HepG2 (cell line): Measurements from ENCODE around the gene RAB3B. TPM values are rescaled to one million over a fixed set of nuclear protein-coding genes. Genes with fewer than 3 reads are reported as not detected.

ENCODE experiments used
- DMTF1 ChIP-seq: sonication (generic); formaldehyde crosslinking; IDR thresholded peaks from 2 replicates; pipeline ENCODE4 v1.4.0; 2020; ENCODE audit warnings: mild to moderate bottlenecking, missing genetic modification reagents
- ETV6 ChIP-seq: sonication (generic); formaldehyde crosslinking; conservative IDR thresholded peaks from 2 replicates; pipeline ENCODE4 v1.4.0; 2020; ENCODE audit warnings: missing genetic modification reagents
- FOSL2 ChIP-seq: sonication (generic); formaldehyde crosslinking; IDR thresholded peaks from 2 replicates; pipeline ENCODE4 v1.4.0; 2020; ENCODE audit warnings: missing genetic modification reagents
- HMG20B ChIP-seq: conservative IDR thresholded peaks from 2 replicates; pipeline ENCODE4 v1.6.1; 2016; ENCODE audit warnings: missing genetic modification reagents, missing compliant biosample characterization
- HMGXB3 ChIP-seq: sonication (generic); formaldehyde crosslinking; IDR thresholded peaks from 2 replicates; pipeline ENCODE4 v1.4.0; 2020; ENCODE audit warnings: missing genetic modification reagents, borderline replicate concordance
- MEIS1 ChIP-seq: sonication (generic); formaldehyde crosslinking; IDR thresholded peaks from 2 replicates; pipeline ENCODE4 v1.9.0; 2021; ENCODE audit warnings: mild to moderate bottlenecking, missing genetic modification reagents, moderate library complexity, borderline replicate concordance
- NCOA2 ChIP-seq: sonication (generic); formaldehyde crosslinking; IDR thresholded peaks from 2 replicates; pipeline ENCODE4 v1.8.0; 2022; ENCODE audit warnings: inconsistent platforms
- RERE ChIP-seq: IDR thresholded peaks from 2 replicates; pipeline ENCODE4 v1.6.1; 2016; ENCODE audit warnings: low read depth, missing genetic modification reagents, missing compliant biosample characterization
- SIX4 ChIP-seq: sonication (generic); formaldehyde crosslinking; IDR thresholded peaks from 2 replicates; pipeline ENCODE4 v1.4.0; 2020; ENCODE audit warnings: missing genetic modification reagents
- SKI ChIP-seq: fragments of 450-650 bp; IDR thresholded peaks from one replicate; pipeline ENCODE4 v1.6.1; 2018; ENCODE audit warnings: mild to moderate bottlenecking; ENCODE audit not compliant: partially characterized antibody
- SKIL ChIP-seq: sonication (generic); formaldehyde crosslinking; IDR thresholded peaks from 2 replicates; pipeline ENCODE4 v1.8.0; 2022; ENCODE audit warnings: missing genetic modification reagents, mild to moderate bottlenecking, moderate library complexity, borderline replicate concordance
- SNAPC5 ChIP-seq: sonication (generic); formaldehyde crosslinking; IDR thresholded peaks from 2 replicates; pipeline ENCODE4 v1.8.1; 2023; ENCODE audit warnings: mild to moderate bottlenecking, missing genetic modification reagents, borderline replicate concordance
- XRCC5 ChIP-seq: fragments of 200-400 bp; formaldehyde crosslinking; optimal IDR thresholded peaks from 2 replicates; pipeline ENCODE3; 2017; ENCODE audit warnings: mild to moderate bottlenecking, low read length
- ZFP36L2 ChIP-seq: sonication (generic); formaldehyde crosslinking; IDR thresholded peaks from 2 replicates; pipeline ENCODE4 v1.4.0; 2020; ENCODE audit warnings: missing genetic modification reagents
- ZNF251 ChIP-seq: sonication (generic); formaldehyde crosslinking; IDR thresholded peaks from 2 replicates; pipeline ENCODE4 v1.9.0; 2021; ENCODE audit warnings: mild to moderate bottlenecking, missing genetic modification reagents
- ZNF776 ChIP-seq: sonication (generic); formaldehyde crosslinking; IDR thresholded peaks from 2 replicates; pipeline ENCODE4 v1.4.0; 2020; ENCODE audit warnings: mild to moderate bottlenecking, missing genetic modification reagents
- polyA plus RNA-seq, 8 experiments: library from polyadenylated mRNA; depleted of rRNA in 3 of 8; stranded (reverse) in 7 of 8; unstranded in 1 of 8; fragments of >200 nt; fragmentation: Illumina TruSeq in 4 of 8; extraction: Trizol in 4 of 8; gene quantifications; 2 replicates each; pipeline versions ENCODE4 v1.2.1 to v1.2.3, GENCODE V29; 2011 to 2016; ENCODE audit warnings: low read depth in 4 of 8, missing spikeins in 1 of 8, mixed read lengths in 1 of 8; ENCODE audit not compliant: insufficient read depth in 1 of 8
- total RNA-seq, 5 experiments: library from RNA; depleted of rRNA; stranded (reverse); fragments of >200 nt; fragmentation: Illumina TruSeq; extraction: Trizol; gene quantifications; 2 replicates each; pipeline ENCODE4 v1.2.3, GENCODE V29; 2016; ENCODE audit warnings: low read depth in 1 of 5

The RAB3B gene
- total and polyA plus RNA-seq, 2 of the 13 experiments (the other 11 are each of a cell fraction or from before 2014, with no cell fraction given) = 1.0 to 1.2 TPM

GRCh38 chr1:51968632-51969031, 21.9 kb downstream of the RAB3B start (continued):
- TF ChIP-seq RERE (CRISPR knock-in tag) (0 out of 2 replicates have a peak, but pooled peaks have one; percentile 28), HMGXB3 (CRISPR knock-in tag) (no peak), SKIL (CRISPR knock-in tag) (peak; percentile 18; the same call in 1 of the 2 replicates), ZFP36L2 (CRISPR knock-in tag) (no peak), DMTF1 (CRISPR knock-in tag) (no peak), SKI (peak; percentile 86), NCOA2 (CRISPR knock-in tag) (peak; percentile 65), SNAPC5 (CRISPR knock-in tag) (no peak), ZNF251 (CRISPR knock-in tag) (no peak), FOSL2 (CRISPR knock-in tag) (peak; percentile 86), HMG20B (CRISPR knock-in tag) (peak; percentile 45; the same call in 1 of the 2 replicates), SIX4 (CRISPR knock-in tag) (no peak), MEIS1 (CRISPR knock-in tag) (no peak), ZNF776 (CRISPR knock-in tag) (no peak), XRCC5 (no peak), ETV6 (CRISPR knock-in tag) (no peak)
